OCI-M1 (cell line): Measurements from ENCODE around the gene UBASH3B.

Source experiments
- DNase-seq: peaks from one replicate; lab custom pipeline; 2025; lab: John Stamatoyannopoulos, UW

UBASH3B gene

DNA sequence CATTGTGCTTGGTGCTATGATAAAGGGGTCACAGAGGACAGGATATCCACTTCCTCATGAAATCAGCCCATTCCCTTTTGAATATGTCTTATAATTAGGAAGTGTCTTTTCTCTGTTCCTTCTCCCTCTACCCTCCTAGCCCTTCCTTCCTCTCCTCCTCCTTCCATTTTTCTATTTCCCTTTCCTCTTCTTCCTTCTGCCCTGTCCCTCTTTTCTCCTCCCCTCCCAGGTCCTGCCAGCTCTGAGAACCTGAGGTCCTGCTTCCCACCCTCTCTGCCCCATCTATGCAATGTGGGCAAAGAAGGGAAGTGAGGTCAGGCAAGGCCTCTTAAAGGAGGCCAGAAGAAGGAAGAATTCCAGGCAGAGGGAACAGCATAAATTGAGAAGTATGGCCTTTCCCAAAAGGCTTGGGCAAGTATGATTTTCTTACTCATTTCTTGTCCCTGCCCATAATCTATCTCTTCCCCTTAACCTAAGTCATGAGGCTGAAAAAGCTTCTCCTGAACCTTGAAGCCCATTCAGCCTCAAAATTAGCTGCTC lies 7.7 kb upstream of the UBASH3B start:
- DNase-seq: no peak

DNA sequence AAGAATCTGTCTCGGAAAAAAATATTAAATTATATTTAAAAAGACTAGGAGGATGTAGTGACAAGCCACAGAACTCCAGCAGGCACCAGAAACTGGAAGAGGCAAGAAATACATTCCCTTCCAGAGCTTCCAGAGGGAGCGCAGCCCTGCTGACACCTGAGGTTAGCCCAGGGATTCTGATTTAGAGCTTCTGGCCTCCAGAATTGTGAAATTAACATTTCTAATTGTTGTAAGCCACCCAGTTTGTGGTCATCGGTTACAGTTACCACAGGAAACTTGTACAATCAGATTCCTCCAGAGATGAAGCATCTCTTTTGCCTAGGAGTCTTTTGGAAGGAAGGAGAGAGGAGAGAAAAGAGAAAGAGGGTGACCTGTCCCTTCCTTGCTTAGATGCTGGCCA lies 6.4 kb upstream of the UBASH3B start:
- DNase-seq: no peak

DNA sequence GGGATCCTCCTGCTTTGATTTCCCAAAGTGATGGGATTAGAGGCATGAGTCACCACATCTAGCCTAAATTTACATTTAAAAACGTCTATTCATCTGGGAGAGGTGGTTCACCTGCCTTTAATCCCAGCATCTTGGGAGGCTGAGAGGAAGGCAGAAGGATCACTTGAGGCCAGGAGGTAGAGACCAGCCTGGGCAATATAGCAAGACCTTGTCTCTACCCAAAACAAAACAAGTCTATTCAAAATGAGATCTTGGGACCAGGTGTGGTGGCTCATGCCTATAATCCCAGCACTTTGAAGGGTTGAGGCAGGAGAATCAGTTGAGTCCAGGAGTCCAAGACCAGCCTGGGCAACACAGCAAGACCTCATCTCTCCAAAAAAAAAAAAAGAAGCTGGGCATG lies 4.9 kb upstream of the UBASH3B start:
- DNase-seq: no peak

DNA sequence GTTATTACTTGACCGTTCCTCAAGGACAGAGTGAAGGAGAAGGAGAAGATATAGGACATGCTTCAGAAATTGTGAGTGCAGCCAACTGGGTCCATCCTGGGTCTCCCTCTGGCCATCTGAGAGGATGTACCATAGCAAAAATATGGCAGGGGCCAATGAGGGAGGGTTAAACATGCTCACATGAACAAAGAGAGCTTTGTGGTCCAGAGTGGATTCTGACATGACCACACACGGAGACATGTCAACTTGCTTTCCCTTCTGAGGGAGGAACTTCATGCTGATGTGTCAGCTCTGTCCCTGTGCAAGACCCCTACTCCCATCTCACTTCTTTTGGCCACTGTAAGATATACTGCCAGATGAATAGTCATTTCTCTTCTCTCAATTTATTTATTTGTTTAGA lies 3.0 kb upstream of the UBASH3B start:
- no peak for DNase-seq

DNA sequence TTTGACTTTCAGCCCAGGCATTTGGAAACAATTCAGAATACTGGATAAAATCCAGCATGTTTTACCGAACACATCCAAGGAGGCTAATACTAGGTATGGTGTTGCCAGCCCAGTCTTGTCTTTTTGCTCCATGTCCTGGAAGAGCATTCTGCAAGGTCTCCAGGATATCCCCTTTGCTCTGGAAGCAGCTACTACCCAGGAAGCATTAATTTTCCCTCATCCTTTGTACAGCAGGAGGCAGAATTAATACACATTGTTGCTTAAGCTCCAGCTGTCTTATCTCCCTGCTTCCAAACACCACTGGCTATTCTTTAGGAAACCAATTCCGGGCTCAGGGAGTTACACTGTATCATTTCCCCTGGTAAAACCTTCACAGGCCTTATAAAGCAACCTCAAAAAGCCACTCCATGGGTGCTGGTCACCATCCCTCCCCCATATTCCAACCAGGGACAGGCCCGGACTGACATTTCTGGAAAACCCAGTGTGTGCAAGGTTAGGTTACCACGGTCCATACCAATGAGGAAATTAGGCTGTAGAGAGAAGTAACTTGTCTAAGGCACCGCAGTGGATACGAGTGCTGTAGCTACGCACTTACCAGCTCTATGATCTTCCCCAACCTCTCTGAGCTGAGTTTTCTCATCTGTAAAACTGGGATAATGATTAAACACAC lies 1.5 kb upstream of the UBASH3B start:
- DNase-seq: no peak

DNA sequence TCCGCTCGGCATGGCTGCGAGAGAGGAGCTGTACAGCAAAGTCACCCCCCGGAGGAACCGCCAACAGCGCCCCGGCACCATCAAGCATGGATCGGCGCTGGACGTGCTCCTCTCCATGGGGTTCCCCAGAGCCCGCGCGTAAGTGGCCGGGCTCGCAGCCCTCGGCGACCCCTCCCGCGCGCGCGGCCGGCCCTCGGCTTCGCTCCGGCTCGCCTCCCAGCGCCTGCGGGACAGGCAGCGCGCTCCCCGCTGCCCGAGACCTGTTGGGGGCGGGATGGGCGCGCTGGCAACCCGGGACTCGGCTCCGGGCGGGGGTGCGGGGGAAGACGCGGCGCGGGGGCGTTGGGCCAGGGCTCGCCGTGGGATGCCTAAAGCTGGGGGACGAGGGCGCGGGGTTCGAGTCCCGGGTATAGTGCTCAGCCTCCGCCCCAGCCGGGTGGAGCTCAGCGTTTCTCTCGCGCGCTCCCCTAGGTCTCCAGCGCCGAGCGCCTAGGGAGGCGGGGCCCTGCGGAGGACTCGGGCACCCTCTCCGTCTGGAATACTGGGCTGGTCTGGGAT lies 630 bp downstream of the UBASH3B start:
- DNase-seq: peak; percentile 52

DNA sequence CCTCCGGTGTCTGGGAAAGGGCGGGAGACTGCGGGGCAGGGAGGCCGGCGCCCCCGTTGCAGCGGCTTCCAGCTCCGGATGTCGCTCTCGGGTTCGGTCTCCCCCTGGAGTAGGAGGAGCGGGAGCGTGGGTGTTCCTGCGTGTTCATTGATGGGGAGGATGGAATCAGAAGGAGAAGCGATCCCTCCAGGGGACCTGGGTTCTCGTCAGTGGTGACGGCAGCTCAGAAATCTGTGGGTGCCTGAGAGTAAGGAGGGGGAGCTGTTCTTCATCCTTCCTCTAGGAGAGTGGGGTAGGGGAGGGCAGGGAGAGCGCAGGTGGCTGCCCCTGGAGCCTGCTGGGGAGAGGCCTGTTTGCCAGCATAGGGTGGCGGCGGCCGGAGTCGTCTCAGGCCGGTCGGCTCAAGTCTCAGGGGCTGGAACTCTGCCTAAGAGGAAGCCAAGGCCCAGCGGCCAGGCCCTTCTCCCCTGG lies 1.1 kb downstream of the UBASH3B start:
- no peak for DNase-seq

DNA sequence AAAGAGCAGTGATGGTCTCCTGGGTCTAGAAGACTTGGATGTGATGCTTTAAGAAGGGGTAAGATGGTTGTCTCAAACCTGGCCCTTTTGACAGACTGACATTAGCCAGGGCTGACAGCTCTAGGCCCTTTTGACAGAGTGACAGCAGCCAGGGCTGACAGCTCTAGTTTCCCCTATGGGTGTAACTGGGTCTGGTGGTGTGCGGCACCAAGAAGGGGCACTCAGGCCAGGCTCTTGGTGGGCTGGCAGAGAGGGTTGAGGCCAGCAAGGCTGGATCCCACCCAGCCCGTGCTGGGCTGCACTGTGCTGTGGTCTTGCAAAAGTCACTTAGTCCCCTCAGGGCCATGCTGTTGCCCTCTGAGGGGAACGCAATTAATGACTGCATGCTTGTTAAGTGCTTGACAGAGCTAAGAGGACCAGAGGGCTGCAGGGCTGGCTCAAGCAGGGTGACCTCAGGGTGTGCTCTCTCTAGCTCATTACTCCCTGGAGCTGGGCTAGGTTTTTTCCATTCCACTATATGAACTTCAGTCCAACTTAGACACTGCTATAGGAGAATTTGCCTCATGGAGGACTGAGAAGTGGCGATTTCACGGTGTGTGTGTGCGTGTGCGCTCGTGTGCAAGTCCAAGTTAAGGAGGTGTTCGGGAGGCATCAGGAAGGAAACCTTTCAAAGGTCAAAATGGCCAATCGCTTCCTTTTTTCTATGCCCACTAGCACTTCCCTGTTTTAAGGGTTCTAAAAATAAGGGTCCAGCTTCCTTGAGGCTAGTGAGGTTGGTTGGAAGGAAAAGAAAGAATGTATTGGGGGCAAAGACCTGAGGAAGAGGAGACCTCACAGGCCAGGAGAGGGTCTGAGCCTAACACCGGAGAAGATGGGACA lies 4.4 kb downstream of the UBASH3B start:
- DNase-seq: no peak

DNA sequence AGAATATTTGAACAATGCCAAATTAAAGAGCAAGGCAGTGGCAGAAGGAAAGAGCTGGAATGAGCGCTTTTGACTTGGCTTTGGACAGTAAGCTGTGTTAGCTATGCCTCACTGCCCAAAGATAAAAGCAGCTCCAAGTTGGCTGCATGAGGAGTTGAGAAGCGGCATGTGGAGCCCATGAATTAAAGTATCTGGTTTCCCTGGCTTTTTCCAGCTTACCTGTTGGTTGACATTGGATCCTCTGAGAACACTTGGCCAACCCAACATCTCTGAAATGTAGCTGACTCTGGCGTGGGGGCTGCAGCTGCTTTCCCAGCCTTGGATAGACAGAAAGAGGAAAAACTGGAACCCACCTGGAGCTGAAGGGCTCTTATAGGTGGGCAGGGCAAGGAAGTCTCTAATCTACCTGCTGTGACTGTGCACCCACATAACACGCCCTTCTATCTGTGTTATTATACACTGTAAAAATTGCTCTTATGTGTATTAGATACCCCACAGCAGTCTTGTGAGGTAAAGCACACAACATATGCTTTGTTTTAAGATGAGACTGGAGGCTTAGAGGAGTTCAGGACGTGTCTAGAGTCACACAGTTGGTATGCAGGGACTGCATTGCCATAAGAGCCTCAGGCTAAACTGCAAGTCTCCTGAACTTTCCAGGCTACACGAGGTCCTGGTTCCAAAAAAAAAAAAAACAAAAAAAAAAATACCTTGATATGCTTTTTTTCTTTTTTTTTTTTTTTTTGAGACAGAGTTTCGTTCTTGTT lies 5.8 kb downstream of the UBASH3B start:
- DNase-seq: no peak

DNA sequence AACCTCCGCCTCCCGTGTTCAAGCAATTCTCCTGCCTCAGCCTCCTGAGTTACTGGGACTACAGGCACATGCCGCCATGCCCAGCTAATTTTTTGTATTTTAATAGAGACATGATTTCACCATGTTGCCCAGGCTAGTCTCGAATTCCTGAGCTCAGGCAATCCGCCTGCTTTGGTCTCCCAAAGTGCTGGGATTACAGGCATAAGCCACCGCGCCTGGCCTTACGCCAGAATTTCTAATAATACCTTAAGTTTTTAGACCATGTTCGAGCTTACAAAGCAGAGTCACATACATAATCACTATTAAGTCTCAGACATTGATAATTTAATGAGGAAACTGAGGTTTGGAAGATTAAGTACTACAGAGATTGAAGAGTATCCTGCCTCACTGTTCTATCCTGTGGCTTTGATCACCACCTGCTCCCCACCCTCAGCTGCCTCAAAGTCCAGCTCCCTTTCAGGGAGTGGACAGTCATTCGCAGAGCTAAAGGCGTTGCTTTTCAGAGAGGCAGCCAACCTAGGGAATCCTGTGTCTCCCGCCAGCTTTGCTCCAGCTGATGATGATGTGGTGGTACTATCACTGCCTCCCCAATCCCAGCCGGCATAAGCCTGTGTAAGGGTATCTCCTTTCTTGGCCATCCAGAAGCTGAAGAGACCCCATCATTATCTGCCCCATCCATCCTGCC lies 7.7 kb downstream of the UBASH3B start:
- DNase-seq: no peak

DNA sequence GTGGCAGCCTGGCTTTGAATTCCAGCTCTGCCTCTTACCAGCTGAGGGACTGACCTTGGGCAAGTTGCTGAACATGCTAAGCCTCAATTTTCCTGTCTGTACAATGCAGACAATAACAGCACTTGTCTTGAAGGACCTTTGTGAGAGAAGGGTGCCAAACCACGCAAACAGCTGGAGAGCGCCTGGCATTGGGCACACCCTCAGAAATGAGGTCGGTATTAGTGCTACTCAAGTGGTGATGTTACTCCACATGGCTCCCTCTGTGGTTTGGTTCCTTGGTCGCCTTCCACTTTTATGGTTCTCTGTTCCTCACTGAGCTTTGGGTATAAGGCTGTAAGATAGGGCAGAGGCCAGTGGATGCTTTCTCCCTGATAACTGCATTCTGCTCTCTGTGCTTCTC lies 8.2 kb downstream of the UBASH3B start:
- DNase-seq: no peak

DNA sequence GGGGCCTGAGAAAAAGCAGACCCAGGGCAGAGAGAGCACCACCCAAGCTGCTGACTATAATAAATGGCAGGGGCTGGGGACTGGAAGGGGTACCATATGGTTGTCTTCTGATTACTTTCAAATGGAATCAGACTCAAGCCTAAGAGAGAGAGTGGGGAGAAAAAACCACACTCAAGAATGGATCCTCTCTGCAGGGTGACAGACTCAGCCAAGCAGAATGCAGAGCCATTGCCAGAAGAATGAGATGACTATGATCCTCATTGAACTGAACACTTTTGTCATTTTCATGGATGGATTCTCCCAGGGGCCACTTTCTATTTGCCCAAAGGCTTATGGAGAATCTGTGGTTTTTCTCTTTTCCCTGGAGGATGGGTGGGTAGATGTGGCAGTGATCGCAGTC lies 8.7 kb downstream of the UBASH3B start:
- no peak for DNase-seq

DNA sequence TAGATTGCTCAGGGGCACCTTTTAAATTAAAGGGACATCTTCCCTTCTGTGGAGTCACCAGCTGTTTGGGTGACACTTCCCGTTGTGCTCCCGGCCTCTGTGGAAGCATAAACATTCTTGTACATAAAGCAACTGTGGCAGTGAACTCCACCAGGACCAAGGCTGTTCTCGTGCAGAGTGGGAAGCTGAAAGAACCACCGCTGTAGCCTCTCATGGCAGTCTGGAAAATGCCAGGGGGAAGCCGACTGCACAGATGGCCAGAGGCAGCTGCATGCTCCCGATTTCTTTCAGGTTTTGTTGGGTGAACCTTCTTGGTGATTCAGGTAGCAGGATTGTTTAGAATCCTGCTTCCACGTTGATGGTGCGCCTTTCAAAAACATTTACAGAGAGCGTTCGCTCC lies 10.3 kb downstream of the UBASH3B start:
- no peak for DNase-seq

DNA sequence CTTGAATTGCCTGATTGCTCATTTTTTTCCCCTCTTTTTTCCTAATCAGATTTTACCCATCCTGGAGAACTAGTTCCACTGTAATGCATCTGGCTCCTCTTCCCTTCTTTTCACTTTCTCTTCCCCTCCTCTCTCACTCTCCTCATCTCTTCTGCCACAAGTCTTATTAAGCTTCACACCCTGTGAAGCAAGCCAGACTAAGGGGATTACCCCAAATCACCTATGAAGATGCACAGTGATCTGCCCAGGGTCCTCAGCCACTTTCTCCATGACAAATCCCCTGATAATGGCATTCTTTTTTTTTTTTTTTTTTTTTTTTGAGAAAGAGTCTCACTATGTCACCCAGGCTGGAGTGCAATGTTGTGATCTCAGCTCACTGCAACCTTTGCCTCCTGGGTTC lies 11.2 kb downstream of the UBASH3B start:
- DNase-seq: no peak

DNA sequence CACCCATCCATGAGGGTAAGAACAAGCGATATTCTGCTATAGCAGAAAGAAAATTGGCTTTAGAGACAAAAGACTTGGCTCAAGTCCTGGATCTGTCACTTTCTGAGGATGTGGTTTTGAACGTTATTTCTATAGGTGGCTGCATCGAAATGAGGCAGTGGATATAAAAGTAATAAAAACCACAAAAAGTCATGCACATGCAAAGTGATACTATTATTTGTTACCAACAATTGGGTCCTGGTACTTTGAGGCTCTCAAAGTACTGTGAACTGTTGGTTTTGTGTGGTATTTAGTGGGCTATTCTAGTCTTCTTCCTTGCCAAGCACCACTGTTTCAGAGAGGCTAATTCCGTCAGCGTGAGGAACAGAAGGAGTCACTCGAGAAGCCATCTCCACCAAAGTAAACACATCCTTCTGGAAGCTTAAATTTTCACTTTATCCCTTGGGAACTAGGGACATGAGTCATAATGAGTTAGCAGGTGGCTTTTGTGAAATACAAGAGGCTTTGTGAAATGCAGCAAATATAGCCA lies 13.1 kb downstream of the UBASH3B start:
- DNase-seq: no peak

DNA sequence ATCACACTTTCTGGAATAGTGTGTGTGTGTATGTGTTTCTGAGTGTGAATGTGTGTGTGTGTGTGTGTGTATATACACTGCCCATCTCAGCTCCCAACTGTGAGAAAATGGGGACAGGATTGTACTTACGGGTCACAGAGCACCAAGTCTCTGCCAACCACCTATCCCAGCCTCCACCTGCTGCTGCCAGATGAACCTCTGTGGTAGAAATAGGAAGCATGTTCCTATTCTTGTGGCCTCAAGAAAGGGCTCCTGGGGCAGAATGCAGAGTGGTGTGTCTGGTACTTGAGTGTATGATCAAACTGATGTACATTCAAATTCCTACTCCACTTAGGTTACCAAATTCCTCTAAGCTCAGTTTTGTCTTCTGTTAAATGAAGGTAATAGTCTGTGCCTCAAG lies 14.6 kb downstream of the UBASH3B start:
- no peak for DNase-seq

DNA sequence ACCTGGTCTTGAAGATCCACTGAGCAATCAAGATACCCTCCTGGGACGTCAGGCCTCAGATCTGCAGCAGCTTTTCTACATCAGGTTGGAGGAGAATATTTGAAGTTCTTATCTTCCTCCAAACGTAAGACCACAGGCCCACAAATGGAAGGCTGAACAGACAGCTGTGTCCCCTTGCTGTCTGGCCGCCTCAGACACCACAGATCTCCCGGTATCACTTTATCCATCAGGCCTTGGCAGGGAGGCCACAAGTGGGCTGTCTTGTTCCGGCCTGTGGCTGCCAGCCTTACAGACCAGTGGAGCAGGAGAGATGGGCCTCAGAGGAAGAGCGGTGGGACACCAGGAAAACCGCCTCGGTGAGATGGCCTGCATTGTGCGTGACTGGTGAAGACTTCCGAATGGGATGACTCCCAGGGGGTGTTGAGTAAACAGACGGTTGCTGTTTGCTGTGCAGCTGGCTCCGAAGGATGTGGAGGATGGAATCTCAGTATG lies 15.9 kb downstream of the UBASH3B start:
- no peak for DNase-seq

DNA sequence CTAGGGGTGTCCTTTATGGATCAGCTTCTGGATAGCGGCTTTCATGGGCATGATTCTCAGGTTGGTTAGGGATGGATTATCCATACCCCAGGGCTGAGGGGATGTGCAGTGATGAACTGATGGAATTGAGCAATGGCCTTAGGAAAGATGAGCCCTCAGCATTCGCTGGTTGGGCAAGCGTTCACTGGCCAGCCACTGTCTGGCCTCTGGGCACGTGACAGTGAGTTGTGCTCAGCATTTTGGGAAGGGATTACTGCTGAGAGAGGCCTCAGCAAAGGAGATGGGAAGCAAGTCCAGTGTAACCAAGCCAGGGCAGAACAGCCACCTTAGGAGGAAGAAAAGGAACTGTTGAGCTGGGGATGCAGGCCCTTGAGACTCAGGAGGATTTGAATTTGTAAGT lies 17.4 kb downstream of the UBASH3B start:
- DNase-seq: no peak

DNA sequence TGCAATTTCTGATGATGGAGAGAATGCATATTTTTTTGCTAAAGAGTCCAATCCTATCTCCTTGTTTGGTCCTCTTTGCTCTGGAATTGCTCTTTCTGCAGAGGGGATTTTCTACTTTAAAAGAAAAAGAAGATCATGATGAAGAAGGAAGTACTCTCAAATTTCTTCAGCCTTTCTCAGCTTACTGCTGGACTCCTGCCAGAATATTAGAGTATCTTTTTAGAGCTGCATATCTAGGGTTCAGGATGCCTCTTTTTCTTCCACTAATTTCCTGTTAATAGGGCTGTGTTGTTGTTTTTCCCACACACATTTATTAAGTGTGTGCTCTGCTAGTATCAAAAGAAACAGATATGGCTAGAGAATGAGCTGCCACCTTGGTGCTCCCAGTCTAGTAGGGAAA lies 18.2 kb downstream of the UBASH3B start:
- no peak for DNase-seq

DNA sequence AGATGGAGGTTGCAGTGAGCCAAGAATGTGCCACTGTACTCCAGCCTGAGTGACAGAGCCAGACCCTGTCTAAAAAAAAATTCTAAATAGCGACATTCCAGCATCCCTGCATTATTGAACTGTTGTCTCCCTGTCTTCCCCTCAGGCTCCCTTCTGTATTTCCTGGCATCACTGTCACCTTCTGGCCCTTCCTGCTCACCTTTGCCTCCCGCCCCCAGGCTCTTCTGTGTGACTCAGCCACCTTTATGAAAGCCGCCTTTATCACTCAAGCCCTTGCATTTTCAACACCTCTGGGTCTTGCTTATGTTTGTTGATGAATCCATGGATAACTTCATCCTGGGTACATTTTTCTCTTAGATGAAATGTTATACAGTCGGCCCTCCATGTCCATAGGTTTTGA lies 21.1 kb downstream of the UBASH3B start:
- DNase-seq: no peak

DNA sequence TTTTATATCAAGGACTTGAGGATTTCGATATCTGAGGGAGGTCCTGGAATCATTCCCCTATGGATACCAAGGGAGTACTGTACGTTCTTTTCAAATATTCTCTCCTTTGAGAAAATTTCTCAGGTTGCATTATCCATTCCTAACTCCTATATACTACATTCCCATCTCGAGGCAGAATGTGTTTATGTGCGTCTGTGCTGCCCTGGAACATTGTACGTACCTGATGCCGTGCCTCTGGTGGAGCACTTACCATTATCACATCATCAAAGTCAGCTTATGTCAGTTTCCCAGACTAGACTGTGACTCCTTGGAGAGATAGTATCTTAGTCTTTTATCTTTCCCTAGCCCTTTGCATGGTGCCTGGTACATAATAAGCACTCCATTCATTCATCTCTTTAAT lies 21.7 kb downstream of the UBASH3B start:
- no peak for DNase-seq
